MM.1S (cell line): ENCODE measurements around the gene SLC13A3.

Experiments used
- DNase-seq: peaks from one replicate; pipeline ENCODE4 v3.0.0-alpha.2; 2015
- H2AFZ ChIP-seq: fragments of 300-600 bp; sonication (generic); 2 replicates; pipeline ENCODE4 v1.6.0; 2016; ENCODE audit warnings: antibody characterized with exemption, low read length
- H3F3A ChIP-seq: fragments of 300-600 bp; sonication (generic); 2 replicates; pipeline ENCODE4 v1.6.1; 2016; ENCODE audit warnings: mild to moderate bottlenecking, antibody characterized with exemption, low read length, moderate library complexity, mixed read lengths; ENCODE audit not compliant: insufficient read depth
- H3K27ac ChIP-seq: fragments of 300-600 bp; sonication (generic); 2 replicates; pipeline ENCODE4 v1.5.1; 2016; ENCODE audit warnings: mild to moderate bottlenecking, low read length
- H3K27me3 ChIP-seq: fragments of 300-600 bp; sonication (generic); replicated peaks from 2 replicates; pipeline ENCODE4 v1.6.0; 2016; ENCODE audit warnings: low read length; ENCODE audit not compliant: insufficient read depth
- H3K36me3 ChIP-seq: fragments of 300-600 bp; sonication (generic); replicated peaks from 2 replicates; pipeline ENCODE4 v1.6.1; 2016; ENCODE audit warnings: mild to moderate bottlenecking, low read length, mixed read lengths; ENCODE audit not compliant: insufficient read depth
- H3K4me1 ChIP-seq: fragments of 300-600 bp; sonication (generic); 2 replicates; pipeline ENCODE4 v1.6.1; 2016; ENCODE audit warnings: low read length, mixed read lengths
- H3K4me2 ChIP-seq: fragments of 300-600 bp; sonication (generic); 2 replicates; pipeline ENCODE4 v1.6.0; 2016; ENCODE audit warnings: low read depth, low read length
- H3K4me3 ChIP-seq: fragments of 300-600 bp; sonication (generic); 2 replicates; pipeline ENCODE4 v1.5.1; 2016; ENCODE audit warnings: low read length, mixed read lengths
- H3K79me2 ChIP-seq: fragments of 300-600 bp; sonication (generic); 2 replicates; pipeline ENCODE4 v1.6.1; 2016; ENCODE audit warnings: mixed run types, low read length, mixed read lengths
- H3K9ac ChIP-seq: fragments of 300-600 bp; sonication (generic); 2 replicates; pipeline ENCODE4 v1.6.1; 2016; ENCODE audit warnings: low read length, mixed read lengths
- H3K9me2 ChIP-seq: fragments of 300-600 bp; sonication (generic); replicated peaks from 2 replicates; pipeline ENCODE4 v1.6.1; 2016; ENCODE audit warnings: mild to moderate bottlenecking, low read length, mixed read lengths; ENCODE audit not compliant: insufficient read depth
- H3K9me3 ChIP-seq: fragments of 300-600 bp; sonication (generic); replicated peaks from 2 replicates; pipeline ENCODE4 v1.6.1; 2016; ENCODE audit warnings: mild to moderate bottlenecking, low read length, mixed read lengths; ENCODE audit not compliant: insufficient read depth
- H4K20me1 ChIP-seq: fragments of 300-600 bp; sonication (generic); 2 replicates; pipeline ENCODE4 v1.6.1; 2016; ENCODE audit warnings: mild to moderate bottlenecking, low read length, moderate library complexity, mixed read lengths; ENCODE audit not compliant: insufficient read depth
- CTCF ChIP-seq: fragments of 300-600 bp; sonication (generic); IDR thresholded peaks from 2 replicates; pipeline ENCODE4 v1.5.1; 2016; ENCODE audit warnings: antibody characterized with exemption, low read length, mixed read lengths
- EZH2 ChIP-seq: fragments of 300-600 bp; sonication (generic); optimal IDR thresholded peaks from 2 replicates; pipeline ENCODE3; 2017; ENCODE audit warnings: low read depth, mild to moderate bottlenecking, antibody characterized with exemption, low read length, mixed read lengths
- EZH2phosphoT487 ChIP-seq: fragments of 300-600 bp; sonication (generic); IDR thresholded peaks from 2 replicates; pipeline ENCODE4 v1.6.1; 2018; ENCODE audit warnings: antibody characterized with exemption, low read length

SLC13A3 gene

GRCh38 chr20:46595933-46596332 is 55.3 kb downstream of the SLC13A3 start:
- no peaks in the 10 kb centered on the region for H3F3A ChIP-seq
- no peak overlapping the region for H3K4me2 ChIP-seq
- TF ChIP-seq EZH2phosphoT487 (no peak), EZH2 (no peak), CTCF (no peak)
- no peaks in the 10 kb centered on the region for H3K4me1 ChIP-seq
- H3K9me3 ChIP-seq, result no peaks in the 10 kb centered on the region
- H3K27me3 ChIP-seq, result no peaks in the 10 kb centered on the region
- H3K79me2 ChIP-seq, result no peaks in the 10 kb centered on the region
- H4K20me1 ChIP-seq, result no peaks in the 10 kb centered on the region
- no peaks in the 10 kb centered on the region for H3K36me3 ChIP-seq
- no peak for DNase-seq
- H3K27ac ChIP-seq, result no peak overlapping the region
- no peaks in the 10 kb centered on the region for H3K9me2 ChIP-seq
- no peak overlapping the region for H3K9ac ChIP-seq
- no peak overlapping the region for H3K4me3 ChIP-seq
- no peak overlapping the region for H2AFZ ChIP-seq

GRCh38 chr20:46594725-46595124 is 56.5 kb downstream of the SLC13A3 start:
- Histone ChIP-seq H3K9me2 (no peaks in the 10 kb centered on the region), H3K79me2 (no peaks in the 10 kb centered on the region), H3K27me3 (no peaks in the 10 kb centered on the region), H3K4me1 (peaks cover 3% of the 10 kb centered on the region), H3K27ac (no peak overlapping the region), H3K9me3 (no peaks in the 10 kb centered on the region), H4K20me1 (no peaks in the 10 kb centered on the region), H3K4me3 (no peak overlapping the region), H3K36me3 (no peaks in the 10 kb centered on the region), H2AFZ (no peak overlapping the region), H3F3A (no peaks in the 10 kb centered on the region), H3K9ac (no peak overlapping the region), H3K4me2 (no peak overlapping the region)
- DNase-seq, result no peak
- TF ChIP-seq EZH2, result no peak

GRCh38 chr20:46592580-46593362 is 58.5 kb downstream of the SLC13A3 start:
- Histone ChIP-seq H4K20me1 (no peaks in the 10 kb centered on the region), H3K9ac (no peak overlapping the region), H3K79me2 (no peaks in the 10 kb centered on the region), H3K27me3 (no peaks in the 10 kb centered on the region), H3K4me1 (peaks cover 16% of the 10 kb centered on the region), H3K4me3 (no peak overlapping the region), H2AFZ (no peak overlapping the region), H3F3A (peaks cover 4% of the 10 kb centered on the region; the same call in 1 of the 2 replicates), H3K4me2 (no peak overlapping the region), H3K9me2 (no peaks in the 10 kb centered on the region), H3K9me3 (no peaks in the 10 kb centered on the region), H3K36me3 (no peaks in the 10 kb centered on the region), H3K27ac (no peak overlapping the region)
- no peak for TF ChIP-seq EZH2phosphoT487
- peak; percentile 25 for TF ChIP-seq CTCF
- no peak for TF ChIP-seq EZH2
- DNase-seq, result no peak

GRCh38 chr20:46590443-46590842 is 60.8 kb downstream of the SLC13A3 start:
- Histone ChIP-seq H2AFZ (no peak overlapping the region), H3K27ac (no peak overlapping the region), H3F3A (peaks cover 4% of the 10 kb centered on the region; the same call in 1 of the 2 replicates), H3K4me1 (peaks cover 16% of the 10 kb centered on the region), H3K9me3 (no peaks in the 10 kb centered on the region), H3K27me3 (no peaks in the 10 kb centered on the region), H3K4me2 (no peak overlapping the region), H4K20me1 (no peaks in the 10 kb centered on the region), H3K4me3 (no peak overlapping the region), H3K79me2 (no peaks in the 10 kb centered on the region), H3K9me2 (no peaks in the 10 kb centered on the region), H3K36me3 (no peaks in the 10 kb centered on the region), H3K9ac (no peak overlapping the region)
- DNase-seq, result no peak
- no peak for TF ChIP-seq EZH2
- no peak for TF ChIP-seq EZH2phosphoT487
